Calu3 (cell line): ENCODE measurements around the gene GRIP1. TPM values are rescaled to one million over a fixed set of nuclear protein-coding genes. Genes with fewer than 3 reads are reported as not detected.
A peak's percentile ranks its signal among the peaks of the same experiment; 100 is the strongest.

Experiments
- BruUV-seq: library from RNA; stranded (reverse); fragments of 400-500 nt; replicated peaks from 2 replicates; lab custom pipeline; 2021; lab: Mats Ljungman, UMichigan
- CTCF ChIA-PET: fragments of 300-600 bp; sonication (Branson Sonifier 250); formaldehyde crosslinking; loops from one replicate; lab custom pipeline; 2022; ENCODE audit warnings: antibody characterized with exemption; lab: Charles Lee
- DNase-seq: peaks from one replicate; pipeline ENCODE4 v3.0.0; 2022
- H3K27ac Mint-ChIP-seq: one replicate; pipeline ENCODE4 v1.8.0; 2022; ENCODE audit warnings: mixed read lengths; ENCODE audit not compliant: unreplicated experiment
- H3K27me3 Mint-ChIP-seq: one replicate; pipeline ENCODE4 v1.8.0; 2022; ENCODE audit warnings: mixed read lengths; ENCODE audit not compliant: unreplicated experiment
- H3K36me3 Mint-ChIP-seq: one replicate; pipeline ENCODE4 v1.8.0; 2022; ENCODE audit warnings: mild to moderate bottlenecking, moderate library complexity, mixed read lengths; ENCODE audit not compliant: insufficient read depth, unreplicated experiment
- H3K4me1 Mint-ChIP-seq: one replicate; pipeline ENCODE4 v1.8.0; 2022; ENCODE audit warnings: mild to moderate bottlenecking, low read depth, mixed read lengths; ENCODE audit not compliant: unreplicated experiment
- H3K4me3 Mint-ChIP-seq: one replicate; pipeline ENCODE4 v1.8.0; 2022; ENCODE audit warnings: mild to moderate bottlenecking, low read depth, moderate library complexity, mixed read lengths; ENCODE audit not compliant: unreplicated experiment
- H3K9me3 Mint-ChIP-seq: one replicate; pipeline ENCODE4 v1.8.0; 2022; ENCODE audit warnings: low read depth, mixed read lengths; ENCODE audit not compliant: unreplicated experiment
- CTCF ChIP-seq: fragments of 200-600 bp; IDR thresholded peaks from one replicate; pipeline ENCODE4 v1.8.0; 2022; ENCODE audit warnings: antibody characterized with exemption; ENCODE audit not compliant: unreplicated experiment
- intact Hi-C: fragments of 100-400 bp; cut with micrococcal nuclease; formaldehyde crosslinking; loops from one replicate; pipeline ENCODE4 v1.10.0; 2022; ENCODE audit not compliant: unreplicated experiment
- total RNA-seq: library from RNA; stranded (reverse); gene quantifications from 2 replicates; pipeline ENCODE4 v1.2.3, GENCODE V29; 2022

GRIP1 gene
- total RNA-seq, 1 experiment from 2014 or later: 47.4 TPM

DNA sequence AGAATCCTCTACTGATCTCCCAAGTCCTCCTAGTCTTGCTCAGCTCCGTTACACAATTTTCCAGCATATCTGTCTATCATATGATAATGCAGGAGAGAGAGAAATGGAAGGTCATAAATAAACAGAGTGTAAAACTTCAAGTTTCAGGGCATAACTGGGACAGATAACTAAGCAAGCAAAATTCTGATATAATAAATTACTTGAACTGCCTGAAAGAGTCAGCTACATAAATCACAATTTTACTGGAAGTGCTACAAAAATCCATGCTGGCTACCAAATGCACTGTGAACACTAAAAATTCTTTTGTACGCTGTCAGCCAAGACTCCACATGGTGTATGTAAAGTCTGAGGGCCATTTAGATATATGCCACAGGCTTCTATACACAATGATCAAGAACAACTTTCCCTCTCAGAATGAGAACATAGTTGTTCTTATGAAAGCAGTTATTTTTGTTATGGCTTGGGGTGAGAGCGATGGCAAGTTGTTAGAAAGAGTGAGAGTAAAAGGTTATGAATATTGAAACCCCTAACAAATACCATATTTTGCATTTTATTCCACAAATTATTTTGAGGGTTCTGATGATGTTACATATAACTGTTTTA is 41.1 kb downstream of the GRIP1 start:
- BruUV-seq: no TSS peak
- no peaks in the 10 kb centered on the region for H3K9me3 Mint-ChIP-seq
- no peak overlapping the region for H3K4me3 Mint-ChIP-seq
- no peak for DNase-seq
- CTCF ChIA-PET: no interaction called here
- no peak overlapping the region for H3K27ac Mint-ChIP-seq
- no peaks in the 10 kb centered on the region for H3K36me3 Mint-ChIP-seq
- TF ChIP-seq CTCF: no peak
- intact Hi-C loops: no loop called here
- H3K27me3 Mint-ChIP-seq: no peaks in the 10 kb centered on the region
- peaks cover 42% of the 10 kb centered on the region for H3K4me1 Mint-ChIP-seq

DNA sequence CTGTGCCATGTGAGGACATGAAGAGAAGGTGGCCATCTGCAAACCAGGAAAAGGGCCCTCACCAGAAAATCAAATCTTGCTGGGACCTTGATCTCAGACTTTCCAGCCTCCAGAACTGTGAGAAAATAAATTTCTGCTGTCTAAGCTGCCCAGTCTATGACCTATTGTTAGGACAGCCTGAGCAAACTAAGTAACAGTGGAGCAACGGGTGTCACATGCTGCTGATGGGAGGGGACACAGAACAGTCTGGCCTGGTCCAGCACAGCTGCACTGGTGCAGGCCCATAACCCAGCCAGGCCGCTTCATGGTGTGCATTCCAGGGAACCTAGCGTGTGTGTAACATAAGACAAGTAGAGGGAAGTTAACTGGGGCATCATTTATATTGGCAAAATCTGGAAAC is 42.1 kb downstream of the GRIP1 start:
- TF ChIP-seq CTCF: no peak
- H3K27me3 Mint-ChIP-seq: no peaks in the 10 kb centered on the region
- H3K27ac Mint-ChIP-seq: no peak overlapping the region
- no peak overlapping the region for H3K4me3 Mint-ChIP-seq
- DNase-seq: no peak
- CTCF ChIA-PET: interaction anchor here (0.6 kb wide), 1 partner anchor 10 kb away, joined by 3 read pairs; no protein-coding TSS in a partner anchor
- H3K36me3 Mint-ChIP-seq: no peaks in the 10 kb centered on the region
- peaks cover 52% of the 10 kb centered on the region for H3K4me1 Mint-ChIP-seq
- intact Hi-C loops: no loop called here
- H3K9me3 Mint-ChIP-seq: no peaks in the 10 kb centered on the region
- BruUV-seq: no TSS peak

- DNase-seq: peak; percentile 15
- TF ChIP-seq CTCF: no peak
- CTCF ChIA-PET: interaction anchor here (0.6 kb wide), 1 partner anchor 659 kb away, joined by 3 read pairs; no protein-coding TSS in a partner anchor
- H3K36me3 Mint-ChIP-seq: no peaks in the 10 kb centered on the region
- H3K4me1 Mint-ChIP-seq: peaks cover 59% of the 10 kb centered on the region
- no peak overlapping the region for H3K4me3 Mint-ChIP-seq
- intact Hi-C loops: loop anchor here (2.0 kb wide), 1 partner anchor 15 kb away; no protein-coding TSS in a partner anchor
- BruUV-seq: no TSS peak
- no peaks in the 10 kb centered on the region for H3K27me3 Mint-ChIP-seq
- H3K9me3 Mint-ChIP-seq: no peaks in the 10 kb centered on the region
- peak overlapping the region; percentile 36 for H3K27ac Mint-ChIP-seq
Measured at GRCh38 chr12:66633676-66634075, 45.2 kb downstream of the GRIP1 start.

GRCh38 chr12:66629138-66629870 is 49.6 kb downstream of the GRIP1 start:
- no TSS peak for BruUV-seq
- Mint-ChIP-seq H3K27me3 (no peaks in the 10 kb centered on the region), H3K9me3 (no peaks in the 10 kb centered on the region), H3K27ac (no peak overlapping the region), H3K4me3 (no peak overlapping the region), H3K4me1 (peaks cover 54% of the 10 kb centered on the region), H3K36me3 (no peaks in the 10 kb centered on the region)
- TF ChIP-seq CTCF: no peak
- CTCF ChIA-PET: interaction anchor here (0.7 to 1.1 kb wide), 3 partner anchors 18 to 63 kb away, joined by 3 read pairs; no protein-coding TSS in a partner anchor
- intact Hi-C loops: no loop called here
- DNase-seq: no peak
